Measurements from ENCODE around the gene OSCP1. TPM values are rescaled to one million over a fixed set of nuclear protein-coding genes. Genes with fewer than 3 reads are reported as not detected.

OSCP1 gene
- total RNA-seq, 1 donor from 2014 or later = 5.2 TPM

DNA sequence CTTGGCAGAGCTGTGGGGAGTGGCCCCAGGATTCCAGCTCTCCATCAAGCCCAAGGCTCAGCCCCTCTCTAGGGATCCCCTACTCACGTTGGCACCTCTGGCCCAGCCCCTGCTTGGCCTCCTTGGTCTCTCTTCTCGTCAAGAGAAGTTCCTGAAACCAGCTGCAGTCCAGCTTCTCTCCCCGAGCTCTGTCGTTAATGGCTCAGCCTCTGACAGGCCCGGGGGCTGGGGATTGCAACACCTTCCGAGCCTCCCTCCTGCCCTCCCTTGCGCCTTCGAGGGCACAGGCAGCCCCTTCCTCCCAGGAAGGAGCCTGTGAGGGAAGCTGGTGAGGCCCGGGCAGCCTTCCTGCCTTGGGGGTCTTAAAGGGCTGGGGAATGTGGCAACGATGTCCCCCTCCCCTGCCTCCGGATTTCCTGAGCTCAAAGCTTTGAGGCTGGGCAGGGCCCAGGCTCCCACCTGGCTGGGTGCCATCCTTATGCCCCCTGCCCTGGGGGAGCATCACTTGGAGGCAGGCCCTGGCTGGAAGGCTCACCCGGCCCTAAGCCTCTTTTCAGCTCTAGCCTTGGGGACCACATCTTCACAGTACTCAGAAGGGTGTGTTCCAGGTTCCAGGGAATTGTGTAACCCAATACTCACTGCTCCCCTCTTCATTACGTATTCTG, 32.6 kb upstream of the OSCP1 start, which contains the start of gene CSF3R:
CSF3R (minus strand) TSS at position 190 of the 665 bp plus-strand sequence. CDS start 3,417 bp downstream, outside the sequence.
- H3K27ac ChIP-seq = no peak within 1 kb of the TSS
- DNase-seq (ENCODE audit: extremely low spot score in 2 of 2) = no peak
- H3K36me3 ChIP-seq = no peaks in the 10 kb centered on the region
- H3K27me3 ChIP-seq = no peaks in the 10 kb centered on the region
- H3K4me3 ChIP-seq = peak within 1 kb of the TSS in 1 of 2 donors; percentile 6
- intact Hi-C loops (cut with DNase I) = no loop called here
- H3K9me3 ChIP-seq = no peaks in the 10 kb centered on the region
- TF ChIP-seq, protein P1, sequence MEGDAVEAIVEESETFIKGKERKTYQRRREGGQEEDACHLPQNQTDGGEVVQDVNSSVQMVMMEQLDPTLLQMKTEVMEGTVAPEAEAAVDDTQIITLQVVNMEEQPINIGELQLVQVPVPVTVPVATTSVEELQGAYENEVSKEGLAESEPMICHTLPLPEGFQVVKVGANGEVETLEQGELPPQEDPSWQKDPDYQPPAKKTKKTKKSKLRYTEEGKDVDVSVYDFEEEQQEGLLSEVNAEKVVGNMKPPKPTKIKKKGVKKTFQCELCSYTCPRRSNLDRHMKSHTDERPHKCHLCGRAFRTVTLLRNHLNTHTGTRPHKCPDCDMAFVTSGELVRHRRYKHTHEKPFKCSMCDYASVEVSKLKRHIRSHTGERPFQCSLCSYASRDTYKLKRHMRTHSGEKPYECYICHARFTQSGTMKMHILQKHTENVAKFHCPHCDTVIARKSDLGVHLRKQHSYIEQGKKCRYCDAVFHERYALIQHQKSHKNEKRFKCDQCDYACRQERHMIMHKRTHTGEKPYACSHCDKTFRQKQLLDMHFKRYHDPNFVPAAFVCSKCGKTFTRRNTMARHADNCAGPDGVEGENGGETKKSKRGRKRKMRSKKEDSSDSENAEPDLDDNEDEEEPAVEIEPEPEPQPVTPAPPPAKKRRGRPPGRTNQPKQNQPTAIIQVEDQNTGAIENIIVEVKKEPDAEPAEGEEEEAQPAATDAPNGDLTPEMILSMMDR (IDR thresholded peaks at IDR 0.05) = no peak
- TF ChIP-seq POLR2AphosphoS5 (IDR thresholded peaks at IDR 0.05; ENCODE audit: insufficient read depth in 1 of 2, low read depth in 1 of 2) (no peak), POLR2A (IDR thresholded peaks at IDR 0.05) (no peak)
- H3K4me1 ChIP-seq = no peaks in the 10 kb centered on the region

DNA sequence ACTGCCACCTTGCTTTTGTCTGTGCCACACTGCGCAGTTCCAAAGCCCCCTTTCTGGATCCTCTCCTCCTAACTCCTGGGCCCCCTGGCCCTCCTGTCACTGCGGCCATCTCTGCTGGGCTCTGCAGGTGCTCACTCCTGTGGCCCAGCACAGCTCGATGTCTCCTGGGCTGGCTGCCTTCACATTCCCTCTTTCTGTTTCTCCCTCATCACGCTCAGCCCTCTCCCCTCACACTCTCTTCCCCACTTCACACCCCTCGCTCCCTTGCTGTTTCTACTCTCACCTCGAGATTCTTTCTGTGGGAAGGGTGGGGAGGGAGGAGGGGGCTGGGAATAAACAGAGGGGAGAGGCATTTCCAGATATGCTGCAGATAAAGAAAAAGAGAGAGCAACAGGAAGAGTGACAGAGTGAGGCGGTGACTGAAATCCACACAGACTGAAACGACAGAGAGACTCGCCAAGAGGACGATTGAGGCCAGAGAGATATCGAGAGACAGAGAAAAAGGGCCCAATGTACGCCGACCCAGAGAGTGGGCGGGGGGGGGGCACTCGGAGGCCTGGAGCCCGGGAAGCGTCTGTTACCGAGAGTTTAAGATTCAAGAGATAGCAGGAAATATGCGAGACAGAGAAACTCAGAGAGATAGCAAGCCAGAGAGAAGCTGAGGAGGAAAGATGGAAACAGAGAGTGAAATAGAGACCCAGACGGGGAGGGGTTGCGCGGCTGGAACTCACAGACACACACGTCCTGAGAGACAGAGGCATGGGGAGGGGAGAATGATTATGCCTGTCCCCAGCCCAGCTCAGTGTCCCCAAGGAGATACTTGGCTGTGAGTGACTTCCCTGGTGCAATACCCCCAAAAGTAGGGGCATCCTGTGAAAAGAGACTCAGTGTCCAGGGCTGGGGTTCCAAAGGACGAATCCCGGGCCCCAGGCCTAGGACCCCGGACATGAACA, 31.8 kb upstream of the OSCP1 start:
- no peaks in the 10 kb centered on the region for H3K9me3 ChIP-seq
- intact Hi-C loops (cut with DNase I) = no loop called here
- H3K4me3 ChIP-seq = peak overlapping the region in 1 of 2 donors; percentile 6

DNA sequence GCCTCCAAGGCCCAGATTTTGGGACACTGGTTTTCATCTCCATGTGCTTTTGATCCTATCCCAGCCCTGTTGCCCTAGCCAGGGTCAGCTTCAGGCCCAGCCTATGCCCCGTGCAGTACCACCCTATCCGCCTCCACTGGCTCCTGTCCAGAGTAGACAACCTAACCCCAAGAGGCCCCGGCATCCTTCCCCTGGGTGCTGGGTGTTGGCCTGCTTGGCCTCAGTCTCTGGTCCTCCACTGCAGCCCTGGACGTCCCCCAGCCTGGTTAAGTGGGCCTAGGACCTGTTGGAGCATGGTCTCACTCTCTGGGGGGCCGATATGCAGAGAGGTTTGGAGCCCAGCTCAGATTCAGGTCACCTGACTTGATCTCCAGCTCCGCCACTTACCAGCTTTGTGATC, 30.8 kb upstream of the OSCP1 start:
- TF ChIP-seq, protein P1 (IDR thresholded peaks at IDR 0.05) = no peak
- TF ChIP-seq POLR2A (IDR thresholded peaks at IDR 0.05) (no peak), POLR2AphosphoS5 (IDR thresholded peaks at IDR 0.05; ENCODE audit: insufficient read depth in 1 of 2, low read depth in 1 of 2) (no peak)
- no peak overlapping the region for H3K4me3 ChIP-seq
- intact Hi-C loops (cut with DNase I) = no loop called here
- no peaks in the 10 kb centered on the region for H3K27me3 ChIP-seq
- no peaks in the 10 kb centered on the region for H3K36me3 ChIP-seq
- H3K9me3 ChIP-seq = no peaks in the 10 kb centered on the region
- no peak overlapping the region for H3K27ac ChIP-seq
- no peak for DNase-seq (ENCODE audit: extremely low spot score in 2 of 2)
- no peaks in the 10 kb centered on the region for H3K4me1 ChIP-seq

More for the DNA sequence above, 31.8 kb upstream of the OSCP1 start:
- no peak for DNase-seq (ENCODE audit: extremely low spot score in 2 of 2)
- no peak overlapping the region for H3K27ac ChIP-seq
- no peaks in the 10 kb centered on the region for H3K36me3 ChIP-seq
- TF ChIP-seq POLR2AphosphoS5 (IDR thresholded peaks at IDR 0.05; ENCODE audit: insufficient read depth in 1 of 2, low read depth in 1 of 2) (no peak), POLR2A (IDR thresholded peaks at IDR 0.05) (no peak)
- TF ChIP-seq, protein P1 (IDR thresholded peaks at IDR 0.05) = no peak
- H3K4me1 ChIP-seq = no peaks in the 10 kb centered on the region
- no peaks in the 10 kb centered on the region for H3K27me3 ChIP-seq

DNA sequence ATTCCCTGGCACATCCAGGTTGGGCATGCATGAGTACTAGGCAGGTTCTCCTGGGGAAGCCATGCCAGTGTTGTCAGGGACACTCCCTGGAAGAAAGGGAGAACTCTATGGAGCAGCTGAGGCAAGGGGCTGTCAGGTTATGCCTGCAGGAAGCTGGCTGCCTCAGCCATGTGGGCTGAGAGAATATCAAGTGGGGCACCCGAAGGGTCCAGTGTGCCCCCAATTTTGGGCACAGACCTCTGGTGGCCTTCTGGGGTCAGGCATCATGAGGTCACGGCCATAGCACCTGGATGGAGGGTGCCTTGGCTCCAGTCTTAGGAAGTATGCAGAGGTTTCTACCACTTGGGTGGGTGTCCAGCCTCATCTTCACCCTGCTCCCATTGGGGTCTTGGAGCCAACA, 29.9 kb upstream of the OSCP1 start:
- TF ChIP-seq POLR2A (IDR thresholded peaks at IDR 0.05) = no peak
- TF ChIP-seq POLR2AphosphoS5 (IDR thresholded peaks at IDR 0.05; ENCODE audit: insufficient read depth in 1 of 2, low read depth in 1 of 2) = no peak
- TF ChIP-seq, protein P1 (IDR thresholded peaks at IDR 0.05) = no peak
- Histone ChIP-seq H3K9me3 (no peaks in the 10 kb centered on the region), H3K27ac (no peak overlapping the region), H3K36me3 (no peaks in the 10 kb centered on the region), H3K4me3 (no peak overlapping the region), H3K27me3 (no peaks in the 10 kb centered on the region), H3K4me1 (no peaks in the 10 kb centered on the region)
- no peak for DNase-seq (ENCODE audit: extremely low spot score in 2 of 2)
- intact Hi-C loops (cut with DNase I) = no loop called here

Data from vagina (tissue), 2 donors.